IMR-90 (cell line): ENCODE measurements around the gene RAPGEF5.

ENCODE experiments used
- BHLHE40 ChIP-seq: fragments of 150-350 bp; IDR thresholded peaks from 2 replicates; pipeline ENCODE4 v1.6.1; 2016; ENCODE audit warnings: mild to moderate bottlenecking, low read depth, low read length
- ELK1 ChIP-seq: fragments of 150-350 bp; IDR thresholded peaks from 2 replicates; pipeline ENCODE4 v1.6.1; 2016; ENCODE audit warnings: low read depth, mild to moderate bottlenecking, low read length, moderate library complexity, borderline replicate concordance
- MAFK ChIP-seq: IDR thresholded peaks from 2 replicates; pipeline ENCODE4 v1.6.1; 2012; ENCODE audit warnings: low read depth, low read length, improper control_type of control experiment
- RCOR1 ChIP-seq: IDR thresholded peaks from 2 replicates; pipeline ENCODE4 v1.6.1; 2012; ENCODE audit warnings: mild to moderate bottlenecking, low read length, improper control_type of control experiment; ENCODE audit not compliant: insufficient replicate concordance
- TF ChIP-seq, protein P1 (sequence below): conservative IDR thresholded peaks from 2 replicates; pipeline ENCODE4 v1.5.1; 2012; ENCODE audit warnings: mild to moderate bottlenecking, low read depth, low read length, improper control_type of control experiment
- TF ChIP-seq, protein P2 (sequence below): fragments of 150-350 bp; IDR thresholded peaks from 2 replicates; pipeline ENCODE4 v1.6.1; 2017; ENCODE audit warnings: mild to moderate bottlenecking, antibody characterized with exemption, low read length, low read depth

GRCh38 chr7:22105550-22105949 is 251.4 kb downstream of the RAPGEF5 start:
- TF ChIP-seq, protein P1, sequence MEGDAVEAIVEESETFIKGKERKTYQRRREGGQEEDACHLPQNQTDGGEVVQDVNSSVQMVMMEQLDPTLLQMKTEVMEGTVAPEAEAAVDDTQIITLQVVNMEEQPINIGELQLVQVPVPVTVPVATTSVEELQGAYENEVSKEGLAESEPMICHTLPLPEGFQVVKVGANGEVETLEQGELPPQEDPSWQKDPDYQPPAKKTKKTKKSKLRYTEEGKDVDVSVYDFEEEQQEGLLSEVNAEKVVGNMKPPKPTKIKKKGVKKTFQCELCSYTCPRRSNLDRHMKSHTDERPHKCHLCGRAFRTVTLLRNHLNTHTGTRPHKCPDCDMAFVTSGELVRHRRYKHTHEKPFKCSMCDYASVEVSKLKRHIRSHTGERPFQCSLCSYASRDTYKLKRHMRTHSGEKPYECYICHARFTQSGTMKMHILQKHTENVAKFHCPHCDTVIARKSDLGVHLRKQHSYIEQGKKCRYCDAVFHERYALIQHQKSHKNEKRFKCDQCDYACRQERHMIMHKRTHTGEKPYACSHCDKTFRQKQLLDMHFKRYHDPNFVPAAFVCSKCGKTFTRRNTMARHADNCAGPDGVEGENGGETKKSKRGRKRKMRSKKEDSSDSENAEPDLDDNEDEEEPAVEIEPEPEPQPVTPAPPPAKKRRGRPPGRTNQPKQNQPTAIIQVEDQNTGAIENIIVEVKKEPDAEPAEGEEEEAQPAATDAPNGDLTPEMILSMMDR = no peak
- TF ChIP-seq RCOR1 (no peak), BHLHE40 (no peak), MAFK (no peak), ELK1 (no peak)
- TF ChIP-seq, protein P2, sequence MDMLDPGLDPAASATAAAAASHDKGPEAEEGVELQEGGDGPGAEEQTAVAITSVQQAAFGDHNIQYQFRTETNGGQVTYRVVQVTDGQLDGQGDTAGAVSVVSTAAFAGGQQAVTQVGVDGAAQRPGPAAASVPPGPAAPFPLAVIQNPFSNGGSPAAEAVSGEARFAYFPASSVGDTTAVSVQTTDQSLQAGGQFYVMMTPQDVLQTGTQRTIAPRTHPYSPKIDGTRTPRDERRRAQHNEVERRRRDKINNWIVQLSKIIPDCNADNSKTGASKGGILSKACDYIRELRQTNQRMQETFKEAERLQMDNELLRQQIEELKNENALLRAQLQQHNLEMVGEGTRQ = no peak
